Measurements from ENCODE around the gene USP17L25.
"Not testable (repeated sequence)": the region's sequence is repeated elsewhere in the genome, so short reads cannot be mapped to it uniquely, and the experiment has no call there.

Gene USP17L25

GRCh38 chr4:9329611-9330010 is at the start of gene USP17L25:
Gene USP17L25, plus strand, starts transcription at chr4:9329911. Its CDS starts 0 bp downstream, at chr4:9329911.
- not testable (repeated sequence) for DNase-seq

DNA sequence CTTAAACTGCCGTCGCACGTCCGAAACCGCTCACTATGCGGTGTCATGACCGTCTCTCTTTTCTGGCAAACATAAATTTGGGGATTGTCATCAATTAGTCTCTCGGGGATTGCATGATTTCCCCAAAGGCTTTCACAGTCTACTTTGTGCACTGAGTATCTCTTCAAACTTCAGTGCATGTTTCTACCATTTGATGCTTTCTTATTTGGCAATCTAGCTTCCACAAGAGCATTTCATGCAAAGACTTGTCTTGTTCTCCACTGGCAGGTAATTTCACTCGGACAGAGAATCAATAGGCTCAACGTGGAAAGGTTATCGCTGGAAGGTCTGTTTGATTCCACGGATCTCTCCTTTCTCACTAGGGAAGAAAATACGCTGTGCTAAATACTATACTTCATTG is 5.5 kb upstream of the USP17L25 start:
- not testable (repeated sequence) for DNase-seq

GRCh38 chr4:9324865-9325264 is 4.8 kb upstream of the USP17L25 start, which contains the start of gene USP17L24:
Gene USP17L24, plus strand, starts transcription at chr4:9325165. Its CDS starts 0 bp downstream, at chr4:9325165.
- DNase-seq = not testable (repeated sequence)

DNA sequence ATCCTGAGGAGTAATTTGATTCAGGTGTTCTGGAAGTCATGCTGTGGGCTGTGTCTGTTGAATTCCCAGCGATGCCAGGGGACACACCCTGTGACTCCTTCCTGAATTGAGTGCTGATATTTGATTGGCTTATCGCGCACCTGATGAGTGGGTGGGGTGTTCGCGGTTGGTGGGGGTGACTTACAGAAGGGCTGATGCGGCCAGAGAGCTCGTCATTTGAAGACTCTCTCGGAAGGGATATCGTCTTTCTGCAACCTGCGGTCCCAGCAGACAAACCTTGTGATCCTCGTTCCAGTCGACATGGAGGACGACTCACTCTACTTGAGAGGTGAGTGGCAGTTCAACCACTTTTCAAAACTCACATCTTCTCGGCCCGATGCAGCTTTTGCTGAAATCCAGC is 4.6 kb downstream of the USP17L25 start, which contains the start of gene USP17L26:
TSS of gene USP17L26 (plus strand) at position 301 of the 400 bp plus-strand sequence. CDS start at position 301, 0 bp downstream.
- not testable (repeated sequence) for DNase-seq

DNA sequence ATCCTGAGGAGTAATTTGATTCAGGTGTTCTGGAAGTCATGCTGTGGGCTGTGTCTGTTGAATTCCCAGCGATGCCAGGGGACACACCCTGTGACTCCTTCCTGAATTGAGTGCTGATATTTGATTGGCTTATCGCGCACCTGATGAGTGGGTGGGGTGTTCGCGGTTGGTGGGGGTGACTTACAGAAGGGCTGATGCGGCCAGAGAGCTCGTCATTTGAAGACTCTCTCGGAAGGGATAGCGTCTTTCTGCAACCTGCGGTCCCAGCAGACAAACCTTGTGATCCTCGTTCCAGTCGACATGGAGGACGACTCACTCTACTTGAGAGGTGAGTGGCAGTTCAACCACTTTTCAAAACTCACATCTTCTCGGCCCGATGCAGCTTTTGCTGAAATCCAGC is 9.4 kb downstream of the USP17L25 start, which contains the start of gene USP17L5:
TSS of gene USP17L5 (plus strand) at position 301 of the 400 bp plus-strand sequence. CDS start at position 301, 0 bp downstream.
- DNase-seq = not testable (repeated sequence)

DNA sequence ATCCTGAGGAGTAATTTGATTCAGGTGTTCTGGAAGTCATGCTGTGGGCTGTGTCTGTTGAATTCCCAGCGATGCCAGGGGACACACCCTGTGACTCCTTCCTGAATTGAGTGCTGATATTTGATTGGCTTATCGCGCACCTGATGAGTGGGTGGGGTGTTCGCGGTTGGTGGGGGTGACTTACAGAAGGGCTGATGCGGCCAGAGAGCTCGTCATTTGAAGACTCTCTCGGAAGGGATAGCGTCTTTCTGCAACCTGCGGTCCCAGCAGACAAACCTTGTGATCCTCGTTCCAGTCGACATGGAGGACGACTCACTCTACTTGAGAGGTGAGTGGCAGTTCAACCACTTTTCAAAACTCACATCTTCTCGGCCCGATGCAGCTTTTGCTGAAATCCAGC is 14.1 kb downstream of the USP17L25 start, which contains the start of gene USP17L27:
TSS of gene USP17L27 (plus strand) at position 301 of the 400 bp plus-strand sequence. CDS start at position 301, 0 bp downstream.
- DNase-seq = not testable (repeated sequence)

DNA sequence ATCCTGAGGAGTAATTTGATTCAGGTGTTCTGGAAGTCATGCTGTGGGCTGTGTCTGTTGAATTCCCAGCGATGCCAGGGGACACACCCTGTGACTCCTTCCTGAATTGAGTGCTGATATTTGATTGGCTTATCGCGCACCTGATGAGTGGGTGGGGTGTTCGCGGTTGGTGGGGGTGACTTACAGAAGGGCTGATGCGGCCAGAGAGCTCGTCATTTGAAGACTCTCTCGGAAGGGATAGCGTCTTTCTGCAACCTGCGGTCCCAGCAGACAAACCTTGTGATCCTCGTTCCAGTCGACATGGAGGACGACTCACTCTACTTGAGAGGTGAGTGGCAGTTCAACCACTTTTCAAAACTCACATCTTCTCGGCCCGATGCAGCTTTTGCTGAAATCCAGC is 18.9 kb downstream of the USP17L25 start, which contains the start of gene USP17L28:
TSS of gene USP17L28 (plus strand) at position 301 of the 400 bp plus-strand sequence. CDS start at position 301, 0 bp downstream.
- not testable (repeated sequence) for DNase-seq

DNA sequence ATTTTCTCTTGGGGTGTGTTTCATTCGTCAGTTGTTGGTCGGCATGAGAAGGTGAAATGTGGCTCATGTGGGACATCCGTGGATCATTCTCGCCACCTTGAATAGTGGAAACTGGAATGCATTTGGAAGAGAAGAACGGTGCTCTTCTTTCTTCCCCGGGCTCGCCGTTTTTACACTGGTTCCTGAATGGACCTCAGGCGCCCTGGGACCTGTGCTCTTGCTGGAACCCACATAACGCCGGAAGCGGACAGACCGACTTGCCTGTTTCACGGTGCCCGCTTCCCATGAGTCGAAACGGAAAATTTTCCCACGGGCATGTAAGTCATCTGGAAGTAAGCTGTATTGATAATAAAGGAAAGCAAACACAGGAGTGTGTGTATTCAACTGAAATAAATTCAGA is 21.2 kb downstream of the USP17L25 start:
- DNase-seq = not testable (repeated sequence)

DNA sequence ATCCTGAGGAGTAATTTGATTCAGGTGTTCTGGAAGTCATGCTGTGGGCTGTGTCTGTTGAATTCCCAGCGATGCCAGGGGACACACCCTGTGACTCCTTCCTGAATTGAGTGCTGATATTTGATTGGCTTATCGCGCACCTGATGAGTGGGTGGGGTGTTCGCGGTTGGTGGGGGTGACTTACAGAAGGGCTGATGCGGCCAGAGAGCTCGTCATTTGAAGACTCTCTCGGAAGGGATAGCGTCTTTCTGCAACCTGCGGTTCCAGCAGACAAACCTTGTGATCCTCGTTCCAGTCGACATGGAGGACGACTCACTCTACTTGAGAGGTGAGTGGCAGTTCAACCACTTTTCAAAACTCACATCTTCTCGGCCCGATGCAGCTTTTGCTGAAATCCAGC is 23.6 kb downstream of the USP17L25 start, which contains the start of gene USP17L29:
TSS of gene USP17L29 (plus strand) at position 301 of the 400 bp plus-strand sequence. CDS start at position 301, 0 bp downstream.
- DNase-seq = not testable (repeated sequence)

GRCh38 chr4:9362829-9363228 is 33.1 kb downstream of the USP17L25 start, which contains the start of gene USP17L30:
Gene USP17L30, plus strand, starts transcription at chr4:9363129. Its CDS starts 0 bp downstream, at chr4:9363129.
- not testable (repeated sequence) for DNase-seq

GRCh38 chr4:9379881-9380280 is 50.2 kb downstream of the USP17L25 start:
- not testable (repeated sequence) for DNase-seq
